HK-2 (cell line): Measurements from ENCODE around the gene OR13D1.
"Not testable (repeated sequence)": the region's sequence is repeated elsewhere in the genome, so short reads cannot be mapped to it uniquely, and the experiment has no call there.

ENCODE experiments used
- DNase-seq: peaks from one replicate; pipeline ENCODE4 v3.0.0-alpha.2; 2018; ENCODE audit not compliant: unreplicated experiment

Gene OR13D1

GRCh38 chr9:104694218-104694617 lies at the start of gene OR13D1:
TSS of gene OR13D1 (plus strand) at chr9:104694518. CDS start at chr9:104694518, 0 bp downstream.
- DNase-seq, result no peak

- DNase-seq, result no peak
These were observed 35.7 kb upstream of the OR13D1 start for GRCh38 chr9:104658496-104659195.

GRCh38 chr9:104675611-104676010 lies 18.7 kb upstream of the OR13D1 start:
- no peak for DNase-seq

DNA sequence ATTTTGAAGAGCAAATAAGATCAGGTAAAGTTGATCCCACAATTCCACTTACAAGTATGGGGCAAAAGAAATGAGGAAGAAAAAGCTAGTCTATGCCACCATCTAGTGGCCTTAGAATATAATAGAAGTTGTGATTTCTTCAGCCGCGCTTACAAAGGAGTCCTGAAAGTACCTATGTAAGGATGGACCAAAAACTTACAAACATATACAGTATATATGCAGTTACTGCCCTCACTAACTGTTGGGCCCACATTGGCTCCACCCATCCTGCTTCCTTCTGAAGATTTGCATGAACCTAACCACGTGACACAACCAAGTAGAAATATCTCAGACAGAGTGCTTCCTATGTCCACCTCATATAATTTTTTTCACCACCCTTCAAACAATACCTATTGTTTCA lies 11.7 kb upstream of the OR13D1 start:
- peak; percentile 2 for DNase-seq

DNA sequence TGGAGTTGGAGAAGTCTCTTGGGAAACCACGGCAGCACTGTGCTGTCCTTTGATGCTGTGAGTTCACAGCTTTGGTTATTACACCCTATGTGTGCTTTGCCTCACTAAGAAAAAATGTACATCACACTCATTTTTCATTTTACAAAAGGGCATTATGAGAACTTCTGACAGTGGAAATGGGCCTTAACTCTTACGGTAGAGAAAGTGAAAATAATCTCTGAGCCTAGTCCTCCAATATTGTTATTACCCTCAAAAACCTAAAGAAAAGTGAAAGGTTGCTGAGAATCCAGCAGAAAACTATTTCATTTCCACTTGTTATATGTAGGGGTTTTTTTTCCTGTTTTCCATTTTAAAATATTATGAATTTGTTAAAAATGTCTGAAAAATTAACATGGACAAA lies 8.2 kb upstream of the OR13D1 start:
- no peak for DNase-seq

- no peak for DNase-seq
These were observed 6.0 kb downstream of the OR13D1 start for GRCh38 chr9:104700306-104700705.

GRCh38 chr9:104708737-104709136 lies 14.4 kb downstream of the OR13D1 start:
- not testable (repeated sequence) for DNase-seq

GRCh38 chr9:104711604-104712003 lies 17.3 kb downstream of the OR13D1 start:
- DNase-seq, result no peak

- no peak for DNase-seq
These were observed 30.7 kb downstream of the OR13D1 start for GRCh38 chr9:104725014-104725413.

- DNase-seq, result no peak
These were observed 44.1 kb downstream of the OR13D1 start for GRCh38 chr9:104738452-104738851.

GRCh38 chr9:104740621-104741020 lies 46.3 kb downstream of the OR13D1 start:
- no peak for DNase-seq

DNA sequence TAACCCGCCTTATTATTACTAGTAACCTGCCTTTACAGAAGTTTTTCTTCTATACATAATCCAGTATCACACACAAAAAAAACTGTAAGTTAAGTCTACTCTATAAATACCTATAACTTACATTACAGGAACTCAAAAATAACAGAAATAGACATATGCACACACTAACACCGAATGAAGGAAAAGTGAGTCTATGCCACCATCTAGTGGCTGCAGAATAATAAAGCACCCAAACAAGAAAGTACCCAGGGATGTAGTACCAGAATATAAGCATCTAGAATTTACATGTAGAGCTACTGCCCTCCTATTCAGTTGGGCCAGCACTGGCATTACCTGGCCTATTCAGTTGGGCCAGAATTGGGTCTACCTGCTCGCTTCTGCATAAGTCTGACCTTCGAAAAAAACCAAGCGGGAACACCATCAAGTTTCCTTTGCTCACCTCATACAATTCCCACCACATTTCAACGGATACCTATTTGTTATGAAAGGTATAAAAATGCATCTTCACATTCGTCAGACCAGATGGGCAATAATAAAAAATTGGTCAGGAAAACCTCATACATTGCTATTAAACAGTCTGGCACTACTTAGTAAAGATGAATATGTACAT lies 49.2 kb downstream of the OR13D1 start:
- DNase-seq, result no peak
